H9 (cell line): ENCODE measurements around the gene HKDC1. TPM values are rescaled to one million over a fixed set of nuclear protein-coding genes. Genes with fewer than 3 reads are reported as not detected.

Experiments
- DNase-seq: peaks from one replicate; pipeline ENCODE4 v3.0.0-alpha.2; 2017
- H2AFZ ChIP-seq: one replicate; pipeline ENCODE4 v1.6.1; 2013; ENCODE audit warnings: mild to moderate bottlenecking, low read length, control low read depth, moderate library complexity
- H2AK5ac ChIP-seq: 2 replicates; pipeline ENCODE4 v1.6.1; 2013; ENCODE audit warnings: low read length, control low read depth, mixed read lengths; ENCODE audit not compliant: insufficient read length
- H2BK120ac ChIP-seq: one replicate; pipeline ENCODE4 v1.6.1; 2013; ENCODE audit warnings: low read depth, mild to moderate bottlenecking, low read length, control low read depth, inconsistent platforms; ENCODE audit not compliant: poor library complexity, severe bottlenecking
- H2BK12ac ChIP-seq: 2 replicates; pipeline ENCODE4 v1.6.1; 2013; ENCODE audit warnings: low read length, control low read depth, mixed read lengths, low read depth; ENCODE audit not compliant: insufficient read length
- H2BK15ac ChIP-seq: 2 replicates; pipeline ENCODE4 v1.6.1; 2013; ENCODE audit warnings: low read depth, low read length, control low read depth
- H2BK20ac ChIP-seq: one replicate; pipeline ENCODE4 v1.6.1; 2013; ENCODE audit warnings: low read depth, mild to moderate bottlenecking, low read length, control low read depth, inconsistent platforms; ENCODE audit not compliant: poor library complexity, severe bottlenecking
- H2BK5ac ChIP-seq: 2 replicates; pipeline ENCODE4 v1.6.1; 2013; ENCODE audit warnings: low read length, control low read depth, mixed read lengths; ENCODE audit not compliant: insufficient read length
- H3K14ac ChIP-seq: 2 replicates; pipeline ENCODE4 v1.6.1; 2013; ENCODE audit warnings: low read length, control low read depth; ENCODE audit not compliant: insufficient read depth
- H3K18ac ChIP-seq: 2 replicates; pipeline ENCODE4 v1.6.1; 2013; ENCODE audit warnings: low read depth, mild to moderate bottlenecking, mixed read lengths, low read length, control low read depth; ENCODE audit not compliant: insufficient read length
- H3K23ac ChIP-seq: 2 replicates; pipeline ENCODE4 v1.6.1; 2013; ENCODE audit warnings: low read length, control low read depth, mixed read lengths, low read depth; ENCODE audit not compliant: insufficient read length
- H3K23me2 ChIP-seq: 2 replicates; pipeline ENCODE4 v1.6.1; 2013; ENCODE audit warnings: low read depth, mild to moderate bottlenecking, mixed read lengths, low read length, control low read depth; ENCODE audit not compliant: insufficient read length, poor library complexity, severe bottlenecking
- H3K27ac ChIP-seq: 2 replicates; pipeline ENCODE4 v1.5.1; 2013; ENCODE audit warnings: low read length, control low read depth, mixed read lengths, low read depth; ENCODE audit not compliant: insufficient read length
- H3K27me3 ChIP-seq: 2 replicates; pipeline ENCODE4 v1.6.1; 2013; ENCODE audit warnings: low read length, control low read depth, inconsistent platforms; ENCODE audit not compliant: insufficient read depth
- H3K4ac ChIP-seq: 2 replicates; pipeline ENCODE4 v1.6.1; 2013; ENCODE audit warnings: low read depth, mild to moderate bottlenecking, control low read depth, inconsistent platforms, low read length, moderate library complexity
- H3K4me1 ChIP-seq: 2 replicates; pipeline ENCODE4 v1.6.1; 2013; ENCODE audit warnings: low read length, control low read depth, inconsistent platforms; ENCODE audit not compliant: insufficient read depth
- H3K4me2 ChIP-seq: 2 replicates; pipeline ENCODE4 v1.6.1; 2013; ENCODE audit warnings: low read length, control low read depth, mixed read lengths; ENCODE audit not compliant: insufficient read length, insufficient read depth
- H3K56ac ChIP-seq: 2 replicates; pipeline ENCODE4 v1.6.1; 2013; ENCODE audit warnings: low read depth, mild to moderate bottlenecking, mixed read lengths, low read length, control low read depth; ENCODE audit not compliant: insufficient read length
- H3K79me1 ChIP-seq: 2 replicates; pipeline ENCODE4 v1.6.1; 2013; ENCODE audit warnings: low read depth, mild to moderate bottlenecking, moderate library complexity, low read length, control low read depth, inconsistent platforms; ENCODE audit not compliant: insufficient read depth, poor library complexity, severe bottlenecking
- H3K79me2 ChIP-seq: 2 replicates; pipeline ENCODE4 v1.6.1; 2013; ENCODE audit warnings: low read length, control low read depth, inconsistent platforms; ENCODE audit not compliant: insufficient read depth
- H3K9ac ChIP-seq: 2 replicates; pipeline ENCODE4 v1.6.1; 2013; ENCODE audit warnings: low read length, control low read depth, mixed read lengths; ENCODE audit not compliant: insufficient read length; ENCODE audit errors: extremely low read depth
- H3K9me3 ChIP-seq: one replicate; pipeline ENCODE4 v1.6.1; 2013; ENCODE audit warnings: low read depth, low read length, inconsistent platforms; ENCODE audit not compliant: control insufficient read depth
- H3T11ph ChIP-seq: one replicate; pipeline ENCODE4 v1.6.1; 2013; ENCODE audit warnings: mild to moderate bottlenecking, low read length, control low read depth, inconsistent platforms
- H4K20me1 ChIP-seq: one replicate; pipeline ENCODE4 v1.6.1; 2013; ENCODE audit not compliant: control insufficient read depth, insufficient read length, insufficient read depth
- H4K5ac ChIP-seq: 2 replicates; pipeline ENCODE4 v1.6.1; 2013; ENCODE audit warnings: low read depth, mild to moderate bottlenecking, mixed read lengths, low read length, control low read depth; ENCODE audit not compliant: insufficient read length
- H4K8ac ChIP-seq: replicated peaks from 2 replicates; pipeline ENCODE4 v1.6.1; 2013; ENCODE audit warnings: low read length, control low read depth, mixed read lengths, low read depth; ENCODE audit not compliant: insufficient read length
- H4K91ac ChIP-seq: 2 replicates; pipeline ENCODE4 v1.6.1; 2013; ENCODE audit warnings: low read depth, mild to moderate bottlenecking, moderate library complexity, mixed read lengths, low read length, control low read depth; ENCODE audit not compliant: insufficient read length
- H3K27ac Mint-ChIP-seq, 3 experiments: 2 replicates in 2 of 3; 3 replicates in 1 of 3; pipeline ENCODE4 v1.8.0; 2020 to 2021; ENCODE audit warnings: mixed read lengths in 3 of 3, mild to moderate bottlenecking in 1 of 3, moderate library complexity in 1 of 3
- H3K27me3 Mint-ChIP-seq: 2 replicates; pipeline ENCODE4 v1.8.0; 2021; ENCODE audit warnings: low read depth, mild to moderate bottlenecking, moderate library complexity, mixed read lengths
- H3K36me3 Mint-ChIP-seq, 3 experiments: 2 replicates in 2 of 3; 3 replicates in 1 of 3; pipeline ENCODE4 v1.8.0; 2020 to 2021; ENCODE audit warnings: low read depth in 3 of 3, mixed read lengths in 3 of 3; ENCODE audit not compliant: insufficient read depth in 1 of 3
- H3K4me1 Mint-ChIP-seq, 2 experiments: 2 replicates each; pipeline ENCODE4 v1.8.0; 2020; ENCODE audit warnings: mixed read lengths in 2 of 2
- H3K4me3 Mint-ChIP-seq, 2 experiments: 2 replicates in 1 of 2; 3 replicates in 1 of 2; pipeline ENCODE4 v1.8.0; 2020 to 2021; ENCODE audit warnings: mild to moderate bottlenecking in 2 of 2, mixed read lengths in 2 of 2, moderate library complexity in 1 of 2
- H3K9me3 Mint-ChIP-seq, 2 experiments: 2 replicates in 1 of 2; 3 replicates in 1 of 2; pipeline ENCODE4 v1.8.0; 2020; ENCODE audit warnings: mild to moderate bottlenecking in 2 of 2, mixed read lengths in 2 of 2, moderate library complexity in 1 of 2
- CTCF ChIP-seq: fragments of 200-600 bp; sonication (generic); conservative IDR thresholded peaks from 3 replicates; pipeline ENCODE4 v1.8.0; 2021; ENCODE audit warnings: antibody characterized with exemption, mild to moderate bottlenecking
- WGBS: extraction: QIAGEN DNeasy Blood & Tissue Kit; methylation state at CpG from one replicate; pipeline ENCODE4 v1.1.7; 2013; ENCODE audit warnings: missing lambda C conversion rate, low lambda C conversion rate, mixed read lengths; ENCODE audit not compliant: insufficient read length; ENCODE audit errors: extremely low coverage; 5-methylcytosine and 5-hydroxymethylcytosine counted together
- total RNA-seq: library from RNA; stranded (reverse); gene quantifications from 2 replicates; pipeline ENCODE4 v1.2.1, GENCODE V29; 2021

The HKDC1 gene
- total RNA-seq, 1 experiment from 2014 or later: not detected

- Histone ChIP-seq H3K79me2 (peaks cover 23% of the 10 kb centered on the region; the same call in 1 of the 2 replicates), H2BK15ac (no peak overlapping the region), H3K9me3 (no peaks in the 10 kb centered on the region), H3K56ac (no peak overlapping the region), H2BK5ac (no peak overlapping the region), H3K79me1 (peaks cover 15% of the 10 kb centered on the region), H3K23me2 (peaks cover 5% of the 10 kb centered on the region), H3K27ac (no peak overlapping the region), H2BK12ac (no peak overlapping the region), H2BK120ac (no peak overlapping the region), H3K4me2 (peak overlapping the region; percentile 97), H3K4me1 (no peaks in the 10 kb centered on the region), H2AFZ (no peak overlapping the region), H3K9ac (no peak overlapping the region), H3K23ac (no peak overlapping the region), H4K91ac (no peak overlapping the region), H4K5ac (no peak overlapping the region), H3K14ac (no peak overlapping the region), H2AK5ac (no peak overlapping the region), H4K8ac (no peak overlapping the region), H3K27me3 (no peaks in the 10 kb centered on the region), H3K18ac (no peak overlapping the region), H4K20me1 (no peaks in the 10 kb centered on the region), H3T11ph (no peak overlapping the region), H3K4ac (no peak overlapping the region), H2BK20ac (no peak overlapping the region)
- no peaks in the 10 kb centered on the region for H3K27me3 Mint-ChIP-seq
- no peak for DNase-seq
- TF ChIP-seq CTCF: no peak
- H3K27ac Mint-ChIP-seq: no peak overlapping the region
- WGBS: no CpG with 5 or more reads among the region's 1 CpG
- peak overlapping the region; percentile 96 to 97 for H3K4me3 Mint-ChIP-seq
- H3K36me3 Mint-ChIP-seq: peaks cover 3 to 27% (median 17%) of the 10 kb centered on the region in 3 experiments; a peak in 5 of 7 replicates
- H3K9me3 Mint-ChIP-seq: no peaks in the 10 kb centered on the region
- H3K4me1 Mint-ChIP-seq: peaks cover 8 to 13% of the 10 kb centered on the region in 2 experiments
These were observed 38.7 kb upstream of the HKDC1 start for GRCh38 chr10:69181433-69181832.
